ENCODE results near the gene EEF1AKMT3.
"Not testable (repeated sequence)": the region's sequence is repeated elsewhere in the genome, so short reads cannot be mapped to it uniquely, and the experiment has no call there.

Gene EEF1AKMT3

DNA sequence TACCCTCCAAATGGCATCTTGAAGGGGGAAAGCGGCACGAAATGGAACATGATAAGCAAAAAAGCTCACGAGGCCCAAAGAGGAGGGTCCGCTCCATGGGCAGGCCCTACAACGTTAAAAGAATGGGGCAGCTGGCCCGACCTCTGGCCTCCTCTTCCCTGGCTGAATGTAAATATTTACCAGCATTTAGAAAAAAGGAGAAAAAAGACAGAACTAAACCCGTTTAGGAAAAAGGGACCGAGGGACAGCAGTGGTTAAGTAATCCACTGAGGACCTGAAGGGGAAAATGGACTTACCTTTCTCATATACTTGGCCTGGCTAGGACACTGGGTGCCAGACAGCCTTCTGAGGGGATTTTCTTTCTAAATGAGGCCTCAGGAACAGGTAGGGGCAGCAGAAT is 47.7 kb downstream of the EEF1AKMT3 start:
- DNase-seq = not testable (repeated sequence)

DNA sequence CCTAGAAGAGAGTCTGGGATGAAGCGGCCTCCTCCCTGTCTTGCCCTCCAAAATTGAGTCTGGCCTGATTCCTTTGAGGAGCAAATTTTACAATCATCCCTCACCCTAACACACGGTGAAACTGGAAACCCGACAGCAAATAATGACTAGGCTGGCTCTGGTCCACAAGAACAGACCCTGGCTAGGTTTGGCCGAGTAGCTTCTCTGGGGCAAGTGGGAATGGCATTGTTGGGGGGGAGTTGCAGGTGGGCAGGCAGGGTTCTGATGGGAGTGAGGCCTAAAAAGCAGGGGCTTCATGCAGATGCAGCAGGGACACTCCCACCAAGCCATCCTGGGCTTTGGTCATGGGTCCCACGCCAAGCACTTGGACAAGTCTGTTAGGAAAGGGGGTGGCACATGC is 48.6 kb downstream of the EEF1AKMT3 start:
- not testable (repeated sequence) for DNase-seq

DNA sequence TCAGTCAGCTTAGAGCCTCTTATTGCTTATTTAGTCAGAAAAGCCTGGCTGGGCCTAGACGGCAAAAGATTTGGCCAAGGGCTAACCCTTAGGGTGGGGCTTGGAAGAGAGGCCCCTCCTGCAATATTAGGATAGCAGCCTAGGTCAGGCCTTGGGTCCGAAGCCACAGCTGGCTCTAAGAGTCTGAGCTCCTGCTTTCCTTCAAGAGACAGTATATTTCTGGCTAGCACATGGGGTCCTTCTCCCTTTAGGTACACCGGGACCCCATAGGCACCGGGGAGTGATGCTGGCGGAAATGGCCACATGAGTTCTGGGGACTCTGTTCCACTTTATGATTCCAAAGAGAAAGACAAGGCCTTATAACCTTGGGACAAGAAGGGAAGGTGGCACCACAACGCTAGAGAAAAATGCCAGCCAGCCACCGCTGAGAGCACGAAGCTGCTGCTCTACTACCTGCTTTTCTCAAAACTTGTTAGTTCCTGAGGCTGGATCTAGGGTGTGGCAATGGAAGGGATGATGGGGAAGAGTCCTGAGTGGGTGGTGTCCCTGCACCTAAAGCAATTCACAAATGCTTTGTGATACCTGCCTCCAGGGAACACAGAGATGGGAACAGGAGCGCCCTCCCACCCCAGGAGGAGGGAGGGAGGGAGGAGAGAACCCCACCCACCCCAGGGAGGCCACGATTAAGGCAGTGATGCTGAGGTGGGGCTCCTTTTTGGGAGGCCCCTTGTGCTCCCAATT is 49.2 kb downstream of the EEF1AKMT3 start:
- no peak for DNase-seq

DNA sequence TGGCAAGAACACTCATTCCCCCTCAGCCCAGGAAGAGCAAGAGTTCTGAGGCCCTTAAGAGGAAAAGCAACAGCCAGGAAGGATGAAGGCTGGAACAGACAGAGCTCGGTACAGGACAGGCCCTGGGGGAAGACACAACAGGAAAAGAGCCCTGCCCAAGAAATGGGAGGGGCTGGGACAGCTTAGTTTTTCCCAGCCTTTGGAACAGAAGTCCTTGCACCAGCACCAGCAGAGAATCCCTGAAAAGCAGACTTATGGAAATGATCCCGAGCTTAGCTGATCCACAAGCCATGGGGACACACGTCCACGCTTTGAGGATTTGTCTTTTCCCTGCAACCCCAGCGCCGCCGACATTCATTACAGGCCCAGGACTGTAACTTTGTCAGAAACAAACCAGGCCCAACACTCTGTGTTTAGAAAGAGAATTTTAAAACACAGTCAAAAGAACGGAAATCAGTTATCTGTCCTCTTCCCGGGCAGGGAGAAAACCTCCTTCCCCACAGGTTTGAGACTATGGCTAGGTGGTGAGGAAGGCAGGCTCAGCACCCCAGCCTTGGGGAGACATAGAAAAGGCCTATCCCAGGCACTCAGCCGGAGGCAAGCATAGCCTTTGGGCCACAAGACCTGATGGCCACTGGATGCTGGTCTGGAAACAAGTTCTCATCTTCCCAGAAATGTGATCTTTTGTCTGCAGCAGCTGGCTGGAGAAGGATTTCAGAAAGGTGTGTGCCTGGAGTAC is 50.1 kb downstream of the EEF1AKMT3 start:
- no peak for DNase-seq

DNA sequence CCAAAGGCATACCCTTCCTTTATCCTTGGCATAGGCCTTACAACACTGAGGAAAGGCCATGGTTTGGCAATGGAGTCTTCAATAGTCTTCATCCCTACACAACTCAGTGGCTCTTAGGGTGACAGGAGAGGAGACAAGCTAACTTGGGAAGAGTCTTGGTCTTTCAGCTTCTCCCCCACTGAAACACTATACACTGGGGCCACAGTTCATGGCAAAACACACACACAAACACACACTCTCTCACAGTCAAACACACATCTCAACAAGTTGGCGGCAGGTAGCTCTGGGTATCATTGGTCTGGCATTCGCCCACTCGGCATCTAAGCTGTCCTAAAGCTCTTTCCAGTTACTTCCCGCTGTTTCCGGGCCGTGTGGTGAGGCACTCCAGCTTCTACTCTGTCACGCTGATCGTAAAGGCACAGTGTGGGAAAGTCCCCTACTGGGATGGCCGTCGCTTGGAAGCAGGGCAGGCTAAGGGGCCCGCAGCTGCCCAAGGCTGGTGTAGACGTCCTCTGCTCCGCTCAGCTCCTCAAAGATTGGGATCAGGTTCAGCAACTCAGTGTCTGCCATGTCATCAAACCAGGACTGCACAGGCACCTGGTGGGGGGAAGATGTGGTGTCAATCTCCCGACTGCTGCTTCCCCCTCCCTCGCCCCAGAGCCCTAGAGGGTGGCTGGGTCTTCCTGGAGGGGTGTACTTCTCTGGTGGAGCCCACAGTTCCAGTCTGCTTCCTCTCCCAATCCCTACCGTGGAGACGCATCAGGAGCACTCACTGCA is 50.9 kb downstream of the EEF1AKMT3 start:
- DNase-seq = no peak

- DNase-seq = no peak
Measured at GRCh38 chr12:57823908-57824640, 51.7 kb downstream of the EEF1AKMT3 start.

DNA sequence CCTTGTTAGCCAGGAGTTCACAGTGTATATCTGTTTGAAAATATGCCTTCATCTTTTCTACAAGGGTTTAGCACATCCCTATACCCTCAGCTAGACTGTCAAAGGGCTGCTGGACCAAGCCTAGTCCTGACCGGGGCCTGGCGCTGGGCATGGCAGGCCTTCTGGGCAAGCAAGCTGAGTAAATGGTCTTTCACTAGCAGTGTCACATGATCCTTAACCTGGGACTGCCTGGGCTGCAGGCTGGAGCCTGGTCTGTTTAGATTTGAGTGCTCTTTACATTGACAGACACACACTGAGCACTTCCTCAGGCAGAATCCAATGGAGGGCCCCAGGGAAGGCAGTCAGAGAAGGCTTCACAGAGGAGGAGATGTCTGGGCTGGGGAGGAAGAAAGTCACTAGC is 53.0 kb downstream of the EEF1AKMT3 start:
- no peak for DNase-seq

- no peak for DNase-seq
Measured at GRCh38 chr12:57826400-57826799, 54.0 kb downstream of the EEF1AKMT3 start.

- DNase-seq = no peak
Measured at GRCh38 chr12:57826966-57827365, 54.6 kb downstream of the EEF1AKMT3 start.

DNA sequence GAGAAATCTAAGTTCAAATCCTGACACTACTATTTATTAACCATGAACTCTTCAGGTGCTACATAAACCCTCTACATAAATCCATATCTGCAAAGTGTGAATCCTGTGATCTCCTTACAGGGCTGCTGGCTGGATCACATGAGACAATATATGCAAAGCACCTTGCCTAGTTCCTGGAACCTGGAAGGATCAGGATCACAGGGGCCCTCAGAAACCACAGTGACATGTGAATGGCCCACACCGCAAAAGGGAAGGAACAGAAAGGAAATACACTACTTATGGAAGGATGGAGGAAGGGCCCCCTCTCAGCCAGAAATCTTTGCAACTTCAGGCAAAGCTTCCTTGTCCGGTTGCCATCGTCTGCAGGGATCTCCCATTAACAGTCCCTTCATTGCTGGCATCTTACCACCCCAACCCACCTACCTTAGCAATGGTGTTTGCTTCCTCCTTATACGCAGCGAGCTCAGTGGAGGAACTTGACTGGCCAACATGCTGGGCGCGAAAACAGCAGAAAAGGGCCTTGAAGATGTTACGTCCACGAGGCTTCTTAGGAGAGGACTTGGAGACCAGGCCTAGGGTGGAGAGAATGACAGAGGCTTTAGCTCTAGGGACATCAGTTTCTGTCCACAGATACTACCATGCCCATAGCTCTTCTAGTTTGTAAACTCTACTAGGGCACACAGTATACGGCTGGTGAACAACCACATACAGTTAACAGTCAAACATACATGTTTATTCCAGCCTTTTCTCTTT is 56.8 kb downstream of the EEF1AKMT3 start:
- DNase-seq = no peak

- no peak for DNase-seq
Measured at GRCh38 chr12:57830393-57830792, 58.0 kb downstream of the EEF1AKMT3 start.

All from RPMI8226 (cell line).